ENCODE results near the gene RTN4RL1.

RTN4RL1 gene

DNA sequence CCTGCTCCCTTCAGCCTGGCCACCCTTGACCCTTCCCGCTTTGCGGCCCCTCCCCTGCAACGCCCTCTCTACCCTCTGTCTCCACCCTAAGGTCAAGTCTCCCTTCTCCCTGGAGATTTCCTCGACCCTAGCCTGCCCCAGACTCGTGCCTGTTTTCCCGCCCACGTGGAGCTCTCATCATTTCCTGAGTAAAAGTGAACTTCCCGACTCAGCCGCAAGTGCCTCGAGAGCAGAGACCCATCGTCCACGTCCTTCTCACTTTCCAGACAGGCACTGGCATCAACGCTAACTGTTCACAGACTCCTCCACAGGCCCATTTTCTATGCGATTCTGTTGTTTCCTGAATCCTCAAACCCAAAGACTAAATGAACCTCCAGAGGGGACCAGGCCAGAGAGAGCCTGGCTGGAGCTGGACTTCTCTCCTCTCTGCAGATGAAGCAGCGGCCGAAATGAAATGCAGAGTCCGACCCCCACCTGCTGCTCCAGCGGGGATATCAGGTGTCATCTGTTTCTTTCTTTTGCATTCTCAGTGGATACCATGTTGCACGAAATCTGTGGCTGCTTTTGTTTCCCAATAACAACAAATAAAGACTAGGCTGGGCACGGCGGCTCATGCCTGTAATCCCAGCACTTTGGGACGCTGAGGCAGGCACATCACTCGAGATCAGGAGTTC is 52.5 kb downstream of the RTN4RL1 start:
- DNase-seq = peak; percentile 8 to 10

DNA sequence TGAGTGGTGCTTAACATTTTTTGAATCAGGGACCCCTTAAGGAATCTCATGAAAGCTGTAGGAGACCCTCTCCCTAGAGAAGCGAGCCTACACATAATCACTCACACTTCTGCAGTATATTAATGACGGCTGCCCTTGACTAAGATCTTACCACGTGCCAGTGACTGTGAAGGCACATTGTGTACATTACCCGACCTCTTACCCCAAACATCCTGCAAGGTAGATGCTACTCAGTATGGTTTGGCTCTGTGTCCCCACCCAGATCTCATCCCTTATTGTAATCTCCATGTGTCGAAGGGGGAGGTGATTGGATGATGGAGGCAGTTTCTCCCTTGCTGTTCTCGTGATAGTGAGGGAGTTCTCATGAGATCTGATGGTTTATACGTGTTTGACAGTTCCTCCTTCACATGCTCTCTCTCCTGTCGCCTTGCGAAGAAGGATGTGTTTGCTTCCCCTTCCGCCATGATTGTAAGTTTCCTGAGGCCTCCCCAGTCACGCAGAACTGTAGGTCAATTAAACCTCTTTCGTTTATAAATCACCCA is 54.2 kb downstream of the RTN4RL1 start:
- no peak for DNase-seq

DNA sequence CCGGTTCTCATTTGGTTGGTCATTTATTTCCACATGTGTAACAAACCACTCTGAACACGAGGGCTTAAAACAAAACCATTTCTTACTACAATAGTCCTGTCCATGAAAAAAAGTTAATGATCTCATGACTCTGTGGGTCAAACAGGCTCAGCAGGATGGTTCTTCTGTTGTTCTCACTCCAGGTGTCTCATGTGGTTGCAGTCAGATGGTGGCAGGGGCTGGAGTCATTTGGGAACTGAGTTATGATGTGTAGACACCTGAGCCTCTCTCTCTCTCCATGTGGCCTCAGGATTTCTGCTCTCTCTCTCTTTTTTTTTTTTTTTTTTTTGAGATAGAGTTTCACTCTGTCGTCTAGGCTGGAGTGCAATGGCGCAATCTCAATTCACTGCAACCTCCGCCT is 55.4 kb downstream of the RTN4RL1 start:
- DNase-seq = no peak

DNA sequence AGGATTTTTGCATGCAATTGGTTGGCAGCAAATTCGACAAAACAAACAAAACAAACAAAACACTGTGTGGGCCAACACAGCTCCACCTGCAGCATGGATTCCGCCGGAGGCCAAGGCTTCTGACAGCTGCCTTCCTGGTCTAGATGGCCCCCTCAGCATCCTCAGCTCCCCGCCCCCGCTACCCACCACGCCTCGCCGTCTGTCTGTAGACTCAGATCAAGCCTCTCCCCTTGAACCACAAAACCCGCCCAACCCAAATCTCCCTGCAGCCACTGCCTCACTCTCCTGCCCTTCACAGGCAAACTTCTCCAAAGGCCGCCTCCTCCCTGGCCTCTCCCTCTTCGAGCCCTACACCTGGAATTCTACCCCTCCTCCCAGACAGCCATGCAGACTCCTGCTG is 57.9 kb downstream of the RTN4RL1 start:
- DNase-seq = no peak

DNA sequence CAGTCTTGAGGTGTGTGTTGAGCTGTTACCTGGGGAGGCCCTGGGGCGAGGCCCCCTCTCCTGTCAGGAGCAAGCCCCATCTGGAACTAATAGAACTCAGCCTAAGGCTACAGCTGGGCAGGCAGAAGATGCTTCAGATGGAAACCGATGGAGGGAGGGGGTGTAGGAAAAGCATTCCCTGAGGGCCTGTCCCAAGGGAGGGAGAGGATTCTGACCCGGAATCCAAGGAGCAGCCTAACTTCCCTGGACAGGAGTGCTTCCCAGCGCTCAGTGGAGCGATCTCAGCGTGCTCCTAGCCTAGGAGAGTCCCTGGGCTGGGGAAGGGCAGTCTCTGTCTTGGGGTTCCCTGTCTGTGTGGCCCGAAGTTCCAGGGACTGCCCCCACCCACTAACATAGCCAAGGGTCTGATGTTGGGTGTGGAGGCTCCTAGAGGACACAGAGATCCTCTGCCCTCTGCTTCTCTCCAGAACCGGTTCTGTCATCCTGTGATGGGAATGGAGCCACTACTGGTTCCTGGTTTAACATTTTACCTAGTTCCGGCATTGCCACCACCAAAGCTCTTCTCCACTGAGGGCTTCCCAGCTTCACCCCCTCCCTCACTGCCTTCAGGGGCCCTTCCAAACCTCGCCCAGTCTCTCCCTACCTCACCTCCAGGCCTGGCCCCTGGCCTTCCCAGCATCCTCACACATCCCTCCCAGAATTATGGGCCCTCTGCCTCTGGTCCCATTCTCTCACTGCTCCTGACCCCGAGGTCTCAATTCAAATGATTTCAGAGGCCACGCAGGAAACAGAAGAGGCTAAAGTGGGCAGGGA is 58.7 kb downstream of the RTN4RL1 start:
- DNase-seq = no peak

DNA sequence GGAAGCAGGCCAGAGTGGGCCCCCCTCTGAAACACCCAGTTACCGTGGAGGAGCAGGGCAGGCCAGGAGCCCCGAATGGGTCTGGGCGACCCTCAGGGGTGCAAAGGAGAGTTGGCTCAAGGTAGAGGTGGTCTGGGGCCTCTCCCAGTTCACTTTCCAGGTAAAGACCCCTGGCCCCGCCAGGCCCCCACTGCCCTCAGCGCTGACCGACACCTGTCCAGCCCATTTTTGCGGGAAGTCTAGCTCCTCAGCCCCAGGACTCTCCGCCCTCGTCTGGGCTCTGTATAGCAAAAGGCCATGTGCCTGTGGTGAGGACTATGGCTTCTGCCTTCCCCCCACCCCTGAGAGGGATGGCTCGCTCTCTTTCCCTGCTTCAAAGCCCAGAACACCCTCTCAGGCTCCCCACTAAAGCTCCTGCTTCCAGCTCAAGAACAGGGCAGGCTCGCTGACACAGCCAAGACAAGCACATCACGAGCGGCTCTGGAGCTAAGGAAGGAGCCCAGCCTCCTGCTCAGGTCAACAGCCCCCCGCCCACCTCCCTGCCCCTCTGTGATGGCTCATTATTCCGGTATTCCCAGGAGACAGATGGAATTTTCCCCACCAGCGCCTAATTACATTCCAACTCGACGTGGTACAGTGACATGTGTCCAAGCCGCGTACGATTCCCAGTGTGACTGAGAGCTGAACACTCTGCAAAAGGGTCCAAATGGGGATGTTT is 59.4 kb downstream of the RTN4RL1 start:
- DNase-seq = no peak

DNA sequence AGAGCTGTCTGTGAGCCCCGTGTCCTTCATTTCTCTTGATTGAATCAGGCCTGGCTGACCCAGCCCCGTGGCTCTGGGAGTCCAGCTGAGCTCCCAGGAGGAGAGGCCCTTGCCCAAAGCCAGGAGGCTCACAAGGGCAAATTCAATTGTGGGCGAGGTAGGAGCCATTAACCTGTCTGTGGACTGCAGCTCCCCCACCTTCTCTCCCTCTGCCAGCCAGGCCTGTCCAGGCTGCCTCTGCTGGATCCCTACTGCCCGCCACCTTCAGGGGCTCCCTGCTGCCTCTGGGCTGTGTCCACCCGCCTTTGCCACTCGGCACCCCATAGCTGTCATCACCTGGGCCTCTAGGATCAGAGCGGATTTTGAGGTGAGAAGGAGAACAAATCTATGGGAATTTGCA is 61.9 kb downstream of the RTN4RL1 start:
- no peak for DNase-seq

DNA sequence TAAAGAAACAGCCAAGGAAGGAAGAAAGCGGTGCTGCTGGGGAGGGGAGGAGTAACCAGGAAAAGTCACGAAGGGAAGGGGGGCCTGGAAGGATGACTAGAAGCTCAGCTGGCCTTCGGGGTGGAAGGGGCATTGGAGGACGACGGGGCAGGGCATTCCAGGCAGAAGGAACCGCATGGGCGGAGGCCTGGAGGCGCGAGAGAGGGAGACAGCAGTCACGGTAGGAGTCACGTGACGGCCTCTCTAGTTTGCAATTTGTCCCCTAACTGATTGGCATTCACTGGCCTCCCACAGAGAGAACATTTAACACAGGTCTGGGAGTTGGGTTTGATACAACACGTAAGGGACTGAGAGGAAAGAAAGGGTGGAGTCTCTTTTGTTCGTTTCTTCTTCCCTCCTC is 63.9 kb downstream of the RTN4RL1 start:
- no peak for DNase-seq

DNA sequence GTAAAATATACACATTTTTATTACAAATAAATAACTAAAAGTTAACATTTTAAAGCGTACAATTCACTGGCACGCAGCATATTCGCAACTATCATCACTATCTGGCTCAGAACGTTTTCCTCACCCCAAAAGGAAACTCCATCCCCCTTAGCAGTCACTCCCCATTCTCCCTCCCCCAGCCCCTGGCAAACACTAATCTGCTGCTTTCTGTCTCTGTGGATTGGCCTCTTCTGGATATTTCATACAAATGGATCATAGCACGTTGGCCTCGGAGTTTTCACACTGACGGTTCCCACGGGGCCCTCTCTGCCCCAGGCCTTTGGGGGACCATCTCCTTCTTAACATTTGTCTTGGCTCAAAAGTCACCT is 64.6 kb downstream of the RTN4RL1 start:
- DNase-seq = no peak

DNA sequence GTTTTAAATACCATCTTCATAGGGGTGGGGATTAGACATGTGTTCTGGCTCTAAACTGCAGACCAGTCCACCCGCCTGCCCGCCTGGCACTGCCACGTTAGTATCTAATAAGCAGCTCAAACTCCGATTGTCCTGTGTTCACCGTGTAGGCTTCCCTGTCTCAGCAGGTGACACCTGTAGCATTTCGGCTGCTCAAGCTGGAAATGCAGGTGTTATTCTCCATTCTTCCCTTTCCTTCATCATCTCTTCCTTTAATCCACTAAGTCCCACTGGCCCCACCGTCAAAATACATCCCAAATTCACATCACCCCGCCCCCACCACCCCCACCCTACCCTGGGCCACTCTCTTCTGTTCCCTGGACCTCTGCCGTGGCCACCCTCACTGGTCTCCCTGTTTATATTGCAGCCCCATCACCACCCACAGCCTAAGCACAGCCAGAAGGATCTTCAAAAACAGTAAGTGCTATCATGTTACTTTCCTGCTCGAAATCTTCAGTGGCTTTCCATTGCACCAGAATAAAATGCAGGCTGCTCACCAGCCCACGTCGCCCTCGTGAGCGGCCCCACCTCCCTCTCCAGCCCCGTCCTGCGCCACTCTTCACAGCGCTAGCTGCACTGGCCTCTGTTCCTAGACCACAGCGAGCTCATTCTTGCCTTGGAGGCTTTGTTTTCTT is 65.1 kb downstream of the RTN4RL1 start:
- DNase-seq = no peak

DNA sequence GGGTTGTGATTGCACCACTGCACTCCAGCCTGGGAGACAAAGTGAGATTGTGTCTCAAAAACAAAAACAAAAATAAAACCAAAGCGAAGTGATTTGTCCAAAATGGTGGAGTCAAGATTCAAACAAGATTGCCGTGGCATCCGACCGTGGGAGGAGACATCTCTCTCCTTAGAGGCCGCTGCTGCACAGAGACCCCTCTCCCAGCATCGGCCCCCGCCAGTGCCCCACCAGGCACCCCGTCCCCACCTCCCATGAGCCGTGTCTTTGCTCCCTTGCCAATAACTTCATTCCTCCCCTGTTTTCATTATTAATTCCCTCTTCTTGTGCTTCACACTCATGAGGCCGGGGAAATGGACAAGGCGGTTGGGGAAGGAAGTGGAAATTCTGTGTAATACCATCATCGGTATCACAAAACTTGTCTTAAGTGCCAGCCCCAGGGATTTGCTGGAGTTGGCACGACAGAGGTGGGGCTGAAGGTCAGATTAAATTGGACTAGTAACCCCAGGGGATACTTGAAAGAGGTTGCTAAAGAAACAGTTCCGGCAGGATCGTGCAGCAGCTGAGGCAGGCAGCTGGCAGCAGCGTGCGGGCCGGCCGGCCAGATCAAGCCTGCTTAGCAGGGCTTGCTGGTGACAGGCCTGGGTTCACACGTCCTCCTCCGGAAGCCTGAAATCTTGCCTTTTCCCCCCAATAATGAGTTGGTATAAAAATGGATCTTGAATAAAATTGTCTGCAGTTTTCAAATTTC is 66.8 kb downstream of the RTN4RL1 start:
- DNase-seq = no peak

DNA sequence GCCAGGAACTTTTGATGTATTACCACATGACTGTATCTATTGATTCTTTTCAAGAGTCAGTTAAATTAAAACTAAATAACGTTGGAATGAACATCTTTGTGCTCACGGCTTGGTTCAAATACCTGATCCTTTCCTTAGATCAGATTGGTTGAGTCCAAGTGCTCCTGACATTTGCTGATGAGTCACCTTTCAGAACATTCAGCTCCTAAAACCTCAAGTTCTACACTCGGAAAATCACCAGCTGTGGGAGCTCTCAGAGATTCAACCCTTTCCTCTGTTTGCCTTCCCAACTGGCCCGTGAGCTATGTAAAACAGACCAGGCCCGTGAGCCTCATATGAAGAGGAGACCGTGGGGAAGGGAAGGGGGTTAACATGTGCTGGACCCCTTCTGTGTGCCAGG is 68.1 kb downstream of the RTN4RL1 start:
- no peak for DNase-seq

DNA sequence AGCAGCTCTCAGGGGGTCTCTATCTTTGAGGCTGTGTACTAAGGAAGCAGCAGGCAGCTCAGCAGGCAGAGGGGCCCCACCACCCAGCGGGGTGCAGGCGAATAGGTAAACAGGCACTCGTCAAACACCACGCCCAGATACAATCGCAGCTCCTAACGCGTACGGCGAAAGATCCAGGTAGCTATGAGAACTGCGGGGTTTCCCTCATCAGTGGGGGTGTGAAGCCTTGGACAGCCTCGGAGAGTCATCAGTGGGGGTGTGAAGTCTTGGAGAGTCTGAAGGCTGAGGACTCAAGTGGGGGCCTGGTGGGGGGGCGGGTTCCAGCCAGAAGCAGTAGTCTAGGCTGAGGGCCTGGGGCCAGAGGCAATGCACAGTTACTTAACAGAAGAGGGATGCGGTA is 69.0 kb downstream of the RTN4RL1 start:
- no peak for DNase-seq

DNA sequence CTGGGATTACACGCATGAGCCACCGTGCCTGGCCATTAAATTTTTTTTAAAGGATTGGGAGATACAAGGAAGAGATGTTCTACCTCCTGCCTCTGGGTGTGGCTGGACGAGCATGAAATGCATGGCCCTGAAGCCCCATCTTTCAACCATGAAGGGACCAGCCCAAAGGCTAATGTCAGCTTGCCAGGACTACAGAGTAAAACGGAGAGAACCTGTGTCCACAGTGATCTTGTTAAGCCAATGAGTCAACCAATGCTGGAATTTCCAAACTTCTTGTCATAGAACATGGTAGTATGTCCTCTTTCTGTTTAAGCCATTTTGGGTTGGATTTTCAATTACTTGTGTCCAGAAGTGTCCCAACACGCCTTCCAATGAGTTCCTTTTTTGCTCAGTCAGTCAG is 71.3 kb downstream of the RTN4RL1 start:
- DNase-seq = no peak

DNA sequence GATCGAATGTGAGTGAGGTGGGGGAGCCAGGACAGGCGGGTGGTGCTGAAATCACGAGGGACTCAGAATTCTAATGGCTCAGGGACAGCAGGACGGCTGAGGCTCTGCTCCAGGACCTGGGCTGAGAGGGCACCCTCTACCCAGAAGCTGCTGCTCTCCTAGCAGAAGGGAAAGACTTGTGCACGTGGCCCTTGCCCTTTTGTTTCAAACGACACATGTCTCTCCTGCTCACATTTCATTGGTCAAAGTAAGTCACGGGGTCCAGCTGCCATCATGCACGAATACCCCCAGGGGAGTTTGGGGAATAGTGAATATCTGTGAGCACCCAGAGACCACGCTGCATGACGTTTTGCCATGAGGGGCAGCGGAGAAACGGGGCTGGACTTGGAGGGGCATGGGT is 73.2 kb downstream of the RTN4RL1 start:
- DNase-seq = no peak

DNA sequence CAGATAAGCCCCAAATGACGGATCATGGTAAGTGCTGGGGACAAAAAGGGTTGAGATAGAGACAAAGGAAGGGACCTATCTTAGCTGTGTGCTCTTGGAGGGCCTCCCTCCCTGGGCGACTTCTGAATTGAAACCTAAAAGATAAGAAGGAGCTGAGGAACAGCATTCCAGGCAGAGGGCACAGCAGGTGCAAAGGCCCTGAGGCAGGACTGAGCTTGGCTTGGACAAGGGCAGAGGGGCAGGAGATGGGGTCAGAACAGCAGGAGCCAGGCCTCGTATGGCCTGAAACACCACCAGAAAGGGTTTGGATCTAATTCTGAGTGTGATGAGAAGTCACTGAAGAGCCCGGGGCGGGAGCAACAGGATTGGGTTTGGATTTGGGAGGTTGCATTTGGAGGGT is 75.4 kb downstream of the RTN4RL1 start:
- no peak for DNase-seq

DNA sequence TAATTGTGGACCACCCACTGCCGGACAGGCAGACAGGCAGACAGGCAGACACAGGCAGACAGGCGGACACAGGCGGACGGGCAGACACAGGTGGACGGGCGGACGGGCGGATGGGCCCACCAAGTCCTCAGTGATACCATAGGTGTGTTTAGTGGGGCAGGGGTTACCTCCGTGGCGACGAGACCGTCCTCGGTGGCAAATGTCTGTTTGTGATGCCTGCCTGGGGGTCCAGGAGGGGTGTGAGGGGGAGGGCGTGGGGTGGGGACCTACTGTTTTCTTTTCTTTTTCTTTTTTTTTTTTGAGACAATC is 76.7 kb downstream of the RTN4RL1 start:
- DNase-seq = no peak

DNA sequence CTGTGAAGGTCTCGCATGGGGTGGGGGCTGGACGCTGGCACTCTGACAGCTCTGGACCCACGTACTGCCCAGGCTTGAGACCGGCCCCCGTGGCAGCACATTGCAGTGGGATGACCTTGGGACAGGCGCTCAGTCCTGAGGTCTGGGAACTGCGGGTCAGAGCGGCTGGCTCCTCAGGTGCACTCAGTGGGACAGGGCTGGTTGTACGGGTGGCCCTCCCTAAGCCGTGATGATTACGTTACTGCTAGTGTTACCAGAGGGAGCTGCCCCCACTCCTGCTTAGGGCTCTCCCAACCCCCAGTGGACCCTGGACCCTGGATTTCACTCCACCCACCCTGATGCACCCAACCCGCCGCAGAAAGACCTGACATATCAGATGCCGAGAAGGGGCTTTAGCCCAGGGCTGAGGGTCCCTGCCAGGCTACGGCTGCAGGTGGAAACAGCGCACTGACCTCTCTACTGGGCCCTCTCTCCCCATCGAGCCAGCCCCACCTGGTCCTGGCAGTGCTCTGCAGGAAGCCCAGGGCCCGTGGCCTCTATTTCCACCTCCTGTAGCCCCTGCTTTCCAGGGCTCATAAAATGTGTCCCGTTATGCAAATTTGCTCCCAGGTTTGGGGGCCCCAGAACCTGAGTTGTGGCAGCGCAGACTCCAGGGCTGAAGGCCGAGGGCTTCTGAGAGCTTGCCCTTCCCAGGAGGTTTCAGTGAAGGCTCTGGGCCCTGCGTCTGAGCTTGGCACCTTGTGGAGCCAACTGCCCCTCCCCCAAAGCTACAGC is 77.2 kb downstream of the RTN4RL1 start:
- DNase-seq = no peak

DNA sequence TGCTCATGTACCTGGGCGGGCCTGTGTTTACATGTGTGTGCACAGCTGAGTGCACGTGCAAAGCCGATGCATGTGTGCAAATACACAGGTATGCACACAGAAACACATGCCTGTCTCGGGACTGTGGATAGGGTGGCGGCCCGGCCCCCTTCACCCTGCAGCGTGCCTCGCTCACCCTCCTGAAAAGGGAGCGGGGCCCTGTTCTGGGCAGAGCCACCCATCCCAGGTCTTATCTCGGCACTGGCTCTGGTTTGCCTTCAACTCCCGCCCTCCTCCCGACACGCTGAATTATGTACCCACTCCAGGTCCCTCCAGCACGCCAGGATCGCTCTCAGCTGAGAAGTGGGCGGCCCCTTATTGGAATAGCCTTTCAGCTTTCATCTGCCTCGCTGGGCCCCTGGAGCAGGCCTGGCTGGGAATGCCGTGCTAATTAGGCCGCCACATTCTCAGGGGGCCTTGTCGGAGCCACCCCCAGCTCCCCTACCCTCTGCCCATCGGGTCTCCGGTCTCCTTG is 77.8 kb downstream of the RTN4RL1 start:
- no peak for DNase-seq

DNA sequence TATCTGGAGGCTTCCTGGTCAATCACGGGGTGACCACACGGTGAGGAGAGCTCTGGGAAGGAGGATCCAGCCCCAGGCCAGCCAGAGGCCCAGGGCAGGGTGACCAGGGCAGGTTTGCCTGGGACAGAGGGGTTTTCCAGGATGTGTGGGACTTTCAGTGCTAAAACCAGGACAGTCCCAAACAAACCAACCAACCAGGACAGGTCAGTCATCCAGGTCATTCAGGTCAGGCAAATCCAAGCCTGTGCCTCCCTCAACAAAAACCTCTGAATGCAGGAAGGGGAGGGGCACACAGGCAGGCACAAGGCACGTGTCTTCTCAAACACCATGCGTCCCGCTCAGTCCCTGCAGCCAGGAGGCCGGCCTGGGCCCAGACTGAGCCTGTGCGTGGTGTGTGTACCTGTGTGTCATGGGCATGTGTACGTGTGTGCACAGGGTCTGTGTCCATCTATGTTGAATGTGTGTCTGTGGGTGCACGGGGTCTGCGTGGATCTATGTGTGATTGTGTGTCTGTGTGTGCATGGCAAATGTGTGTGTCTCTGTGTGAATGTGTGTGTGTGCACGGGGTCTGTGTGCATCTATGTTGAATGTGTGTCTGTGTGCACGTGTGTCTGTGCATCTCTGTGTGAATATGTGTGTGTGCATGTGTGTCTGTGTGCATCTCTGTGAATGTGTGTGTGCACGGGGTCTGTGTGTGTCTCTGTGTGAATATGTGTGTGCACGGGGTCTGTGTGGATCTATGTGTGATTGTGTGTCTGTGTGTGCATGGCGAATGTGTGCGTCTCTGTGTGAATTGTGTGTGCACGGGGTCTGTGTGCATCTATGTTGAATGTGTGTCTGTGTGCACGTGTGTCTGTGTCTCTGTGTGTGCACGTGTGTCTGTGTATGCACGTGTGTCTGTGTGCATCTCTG is 78.9 kb downstream of the RTN4RL1 start:
- no peak for DNase-seq

DNA sequence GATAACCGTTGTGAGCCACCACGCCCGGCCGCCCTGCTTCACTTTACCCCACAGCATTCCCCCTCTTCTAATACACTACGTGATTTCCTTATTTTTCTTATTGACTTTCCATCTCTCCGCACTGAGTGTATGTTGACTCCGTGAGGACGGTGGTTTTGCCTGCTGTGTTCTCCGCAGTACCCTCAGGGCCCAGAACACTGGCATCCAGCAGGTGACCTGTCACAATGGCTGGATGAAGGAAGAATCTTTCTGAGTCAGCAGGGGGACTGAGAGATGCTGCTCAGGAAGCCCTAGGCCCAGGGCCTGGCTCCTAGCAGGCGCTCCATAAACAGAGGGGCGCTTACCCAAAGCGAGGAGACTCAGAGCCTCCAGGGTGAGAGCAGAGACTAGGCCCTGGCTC is 79.5 kb downstream of the RTN4RL1 start:
- DNase-seq = no peak

Data from stimulated activated CD4-positive, alpha-beta T cell treated with anti-CD3 and anti-CD28 coated beads, Interleukin-2, amount 100 ng/mL, for 48 hours (primary cell).